ENCODE measurements around the gene SHISA7.

SHISA7 gene

GRCh38 chr19:55456347-55456746 is 13.2 kb upstream of the SHISA7 start:
- no peak for TF ChIP-seq CTCF (IDR thresholded peaks at IDR 0.05; ENCODE audit: low read depth, low read length)
- DNase-seq (ENCODE audit: low read depth in 2 of 2): no peak

GRCh38 chr19:55455576-55456235 is 12.6 kb upstream of the SHISA7 start:
- no peak for DNase-seq (ENCODE audit: low read depth in 2 of 2)
- TF ChIP-seq CTCF (IDR thresholded peaks at IDR 0.05; ENCODE audit: low read depth, low read length): no peak
- H3K4me3 ChIP-seq (replicated peaks in 1 of 2; ENCODE audit: low read depth in 2 of 2, low read length in 2 of 2): no peak overlapping the region

More at GRCh38 chr19:55456347-55456746, 13.2 kb upstream of the SHISA7 start:
- no peak overlapping the region for H3K4me3 ChIP-seq (replicated peaks in 1 of 2; ENCODE audit: low read depth in 2 of 2, low read length in 2 of 2)

- H3K4me3 ChIP-seq (replicated peaks in 1 of 2; ENCODE audit: low read depth in 2 of 2, low read length in 2 of 2): no peak overlapping the region
- DNase-seq (ENCODE audit: low read depth in 2 of 2): peak; percentile 50 to 54
- TF ChIP-seq CTCF (IDR thresholded peaks at IDR 0.05; ENCODE audit: low read depth, low read length): peak; percentile 85
Observed at GRCh38 chr19:55454787-55455243, 11.7 kb upstream of the SHISA7 start.

GRCh38 chr19:55453511-55454260 is 10.6 kb upstream of the SHISA7 start:
- no peak overlapping the region for H3K4me3 ChIP-seq (replicated peaks in 1 of 2; ENCODE audit: low read depth in 2 of 2, low read length in 2 of 2)
- TF ChIP-seq CTCF (IDR thresholded peaks at IDR 0.05; ENCODE audit: low read depth, low read length): no peak
- DNase-seq (ENCODE audit: low read depth in 2 of 2): no peak

- peak; percentile 66 to 81 for DNase-seq (ENCODE audit: low read depth in 2 of 2)
- H3K4me3 ChIP-seq (replicated peaks in 1 of 2; ENCODE audit: low read depth in 2 of 2, low read length in 2 of 2): no peak overlapping the region
- no peak for TF ChIP-seq CTCF (IDR thresholded peaks at IDR 0.05; ENCODE audit: low read depth, low read length)
Observed at GRCh38 chr19:55452749-55453346, 9.7 kb upstream of the SHISA7 start.

- H3K4me3 ChIP-seq (replicated peaks in 1 of 2; ENCODE audit: low read depth in 2 of 2, low read length in 2 of 2): no peak overlapping the region
- no peak for TF ChIP-seq CTCF (IDR thresholded peaks at IDR 0.05; ENCODE audit: low read depth, low read length)
- DNase-seq (ENCODE audit: low read depth in 2 of 2): no peak
Observed at GRCh38 chr19:55451965-55452748, 9.1 kb upstream of the SHISA7 start.

Measured in cardiac fibroblast (primary cell).